NB4 (cell line): Measurements from ENCODE around the gene TBR1.
A peak's percentile ranks its signal among the peaks of the same experiment; 100 is the strongest.

ENCODE experiments used
- DNase-seq: peaks from one replicate; pipeline ENCODE4 v3.0.0; 2010; ENCODE audit warnings: low read depth
- H3K4me3 ChIP-seq: one replicate; pipeline ENCODE4 v1.5.1; 2011; ENCODE audit warnings: mild to moderate bottlenecking, low read depth, low read length, moderate library complexity
- MYC ChIP-seq: IDR thresholded peaks from 2 replicates; pipeline ENCODE4 v1.6.1; 2011; ENCODE audit warnings: low read depth, low read length
- POLR2A ChIP-seq: IDR thresholded peaks from 2 replicates; pipeline ENCODE4 v1.6.1; 2011; ENCODE audit warnings: mild to moderate bottlenecking; ENCODE audit not compliant: insufficient read length; ENCODE audit errors: extremely low read depth
- TF ChIP-seq, protein P1 (sequence below): IDR thresholded peaks from one replicate; pipeline ENCODE4 v1.5.1; 2012; ENCODE audit warnings: low read depth, low read length
- TF ChIP-seq, protein P2 (sequence below): IDR thresholded peaks from 2 replicates; pipeline ENCODE4 v1.6.1; 2011; ENCODE audit warnings: low read depth, low read length

TBR1 gene

DNA sequence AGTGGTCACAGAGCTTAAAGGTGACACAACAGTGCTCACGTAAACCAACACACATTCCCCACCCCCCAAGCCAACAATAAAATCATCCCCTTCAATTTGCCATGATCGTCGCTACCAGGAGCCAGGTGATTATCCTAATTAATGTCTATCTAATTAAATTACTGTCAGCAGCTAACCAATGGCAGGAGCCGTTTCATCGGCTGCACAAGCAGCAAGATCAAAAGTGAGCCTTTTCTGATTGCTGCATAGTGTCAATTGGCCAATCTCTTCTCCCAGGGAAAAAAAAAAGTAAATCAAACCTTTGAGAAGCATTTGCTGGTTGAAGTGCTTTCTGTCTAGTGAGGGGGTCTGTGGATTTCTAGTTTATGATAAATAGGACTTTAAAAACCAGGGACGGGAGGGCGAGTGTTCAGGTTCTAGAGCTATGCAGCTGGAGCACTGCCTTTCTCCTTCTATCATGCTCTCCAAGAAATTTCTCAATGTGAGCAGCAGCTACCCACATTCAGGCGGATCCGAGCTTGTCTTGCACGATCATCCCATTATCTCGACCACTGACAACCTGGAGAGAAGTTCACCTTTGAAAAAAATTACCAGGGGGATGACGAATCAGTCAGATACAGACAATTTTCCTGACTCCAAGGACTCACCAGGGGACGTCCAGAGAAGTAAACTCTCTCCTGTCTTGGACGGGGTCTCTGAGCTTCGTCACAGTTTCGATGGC is at the start of gene TBR1:
TSS of gene TBR1 (plus strand) at position 311 of the 721 bp plus-strand sequence. CDS start at position 425, 114 bp downstream.
- TF ChIP-seq MYC (no peak), POLR2A (no peak)
- TF ChIP-seq, protein P1, sequence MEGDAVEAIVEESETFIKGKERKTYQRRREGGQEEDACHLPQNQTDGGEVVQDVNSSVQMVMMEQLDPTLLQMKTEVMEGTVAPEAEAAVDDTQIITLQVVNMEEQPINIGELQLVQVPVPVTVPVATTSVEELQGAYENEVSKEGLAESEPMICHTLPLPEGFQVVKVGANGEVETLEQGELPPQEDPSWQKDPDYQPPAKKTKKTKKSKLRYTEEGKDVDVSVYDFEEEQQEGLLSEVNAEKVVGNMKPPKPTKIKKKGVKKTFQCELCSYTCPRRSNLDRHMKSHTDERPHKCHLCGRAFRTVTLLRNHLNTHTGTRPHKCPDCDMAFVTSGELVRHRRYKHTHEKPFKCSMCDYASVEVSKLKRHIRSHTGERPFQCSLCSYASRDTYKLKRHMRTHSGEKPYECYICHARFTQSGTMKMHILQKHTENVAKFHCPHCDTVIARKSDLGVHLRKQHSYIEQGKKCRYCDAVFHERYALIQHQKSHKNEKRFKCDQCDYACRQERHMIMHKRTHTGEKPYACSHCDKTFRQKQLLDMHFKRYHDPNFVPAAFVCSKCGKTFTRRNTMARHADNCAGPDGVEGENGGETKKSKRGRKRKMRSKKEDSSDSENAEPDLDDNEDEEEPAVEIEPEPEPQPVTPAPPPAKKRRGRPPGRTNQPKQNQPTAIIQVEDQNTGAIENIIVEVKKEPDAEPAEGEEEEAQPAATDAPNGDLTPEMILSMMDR, result no peak
- TF ChIP-seq, protein P2, sequence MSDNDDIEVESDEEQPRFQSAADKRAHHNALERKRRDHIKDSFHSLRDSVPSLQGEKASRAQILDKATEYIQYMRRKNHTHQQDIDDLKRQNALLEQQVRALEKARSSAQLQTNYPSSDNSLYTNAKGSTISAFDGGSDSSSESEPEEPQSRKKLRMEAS, result no peak
- DNase-seq, result peak; percentile 25
- no peak within 1 kb of the TSS for H3K4me3 ChIP-seq

DNA sequence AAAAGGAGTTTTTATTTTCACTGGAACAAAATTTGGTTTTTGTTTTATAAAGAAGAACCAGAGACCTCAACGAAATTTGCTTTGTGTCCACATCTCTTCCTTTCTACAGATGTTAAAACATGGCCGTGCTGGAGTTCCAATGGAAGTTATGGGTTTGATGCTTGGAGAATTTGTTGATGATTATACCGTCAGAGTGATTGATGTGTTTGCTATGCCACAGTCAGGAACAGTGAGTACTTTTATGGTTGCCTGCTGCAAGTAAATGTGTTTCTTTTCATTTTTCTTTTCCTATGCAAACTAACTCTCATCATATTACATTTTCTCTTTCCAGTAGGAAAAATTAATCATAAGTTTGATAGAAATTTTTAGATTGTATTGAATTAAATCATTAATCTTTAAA is 48.4 kb upstream of the TBR1 start:
- H3K4me3 ChIP-seq, result no peak overlapping the region
- TF ChIP-seq, protein P1, result no peak
- TF ChIP-seq, protein P2, result no peak
- TF ChIP-seq POLR2A (no peak), MYC (no peak)
- DNase-seq, result no peak

DNA sequence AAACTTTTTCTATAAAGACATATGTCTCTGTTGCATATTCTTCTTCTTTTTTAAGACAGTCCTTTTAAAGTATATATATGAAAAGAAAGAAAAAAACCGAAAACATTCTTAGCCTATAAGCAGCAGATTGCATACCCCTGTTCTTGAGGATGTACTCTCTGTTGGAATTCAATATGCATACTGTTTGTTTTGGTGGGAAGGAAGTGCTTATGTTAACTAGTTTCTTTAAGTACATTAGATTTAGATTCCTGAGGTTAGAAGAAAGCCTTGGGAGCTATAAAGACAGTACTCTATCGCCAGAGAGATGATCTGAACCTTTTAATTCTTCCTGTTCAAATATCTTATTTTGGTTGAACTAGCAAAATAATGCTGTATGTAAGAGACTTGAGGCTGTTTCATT is 46.8 kb upstream of the TBR1 start:
- TF ChIP-seq MYC, result no peak
- TF ChIP-seq, protein P1, result no peak
- TF ChIP-seq, protein P2, result no peak
- TF ChIP-seq POLR2A, result no peak
- DNase-seq, result no peak
- no peak overlapping the region for H3K4me3 ChIP-seq

- H3K4me3 ChIP-seq, result no peak overlapping the region
- DNase-seq, result no peak
- TF ChIP-seq, protein P1, result no peak
- TF ChIP-seq MYC, result no peak
Measured at GRCh38 chr2:161370981-161371380, 45.1 kb upstream of the TBR1 start.

DNA sequence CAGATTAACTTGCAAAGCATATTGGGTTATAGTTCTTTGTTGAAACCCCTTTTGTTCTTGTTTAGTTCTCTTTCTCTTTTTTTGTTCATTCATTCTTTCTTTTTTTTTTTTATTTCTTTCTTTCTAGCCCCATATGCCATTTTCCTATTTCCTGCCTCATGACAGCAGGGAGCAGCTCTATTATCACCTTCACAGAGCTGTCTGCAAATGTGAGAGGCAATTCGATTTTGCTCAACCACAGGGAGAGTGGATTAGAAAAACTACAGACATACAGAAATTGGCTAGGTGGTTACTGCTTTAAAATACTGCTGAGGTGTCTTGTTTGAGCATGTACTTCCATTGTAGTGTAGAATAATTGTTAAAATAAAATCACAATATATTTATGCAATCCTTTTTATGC is 44.2 kb upstream of the TBR1 start:
- DNase-seq, result no peak
- H3K4me3 ChIP-seq, result no peak overlapping the region
- TF ChIP-seq POLR2A (no peak), MYC (no peak)
- TF ChIP-seq, protein P2, result no peak
- TF ChIP-seq, protein P1, result no peak

DNA sequence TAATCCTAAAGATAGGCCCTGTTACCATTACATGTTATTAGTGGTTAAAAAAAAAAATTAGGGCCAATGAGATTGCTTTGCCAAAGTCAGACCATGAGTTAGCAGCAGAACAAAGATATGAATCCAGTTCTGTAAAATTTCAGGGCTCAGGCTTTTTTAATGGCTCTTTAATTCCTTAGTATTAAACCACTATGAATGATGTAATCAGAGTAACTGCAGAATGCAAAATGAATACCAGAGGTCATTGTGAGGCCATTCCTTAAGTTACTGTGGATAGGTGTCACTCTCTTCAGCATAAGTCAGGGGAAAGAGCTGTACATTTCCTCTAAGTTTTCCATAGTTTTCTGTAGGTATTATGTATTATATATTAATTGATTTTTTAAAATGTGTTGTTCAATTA is 42.2 kb upstream of the TBR1 start:
- no peak for TF ChIP-seq MYC
- TF ChIP-seq POLR2A, result no peak
- TF ChIP-seq, protein P1, result no peak
- no peak overlapping the region for H3K4me3 ChIP-seq
- DNase-seq, result no peak
